ENCODE data around the gene APOBEC3B. TPM values are rescaled to one million over a fixed set of nuclear protein-coding genes. Genes with fewer than 3 reads are reported as not detected.

The APOBEC3B gene
- total and polyA plus RNA-seq, 9 of the 15 experiments (the other 6 are each of a cell fraction or from before 2014, with no cell fraction given) = 5.9 to 166 (median 43.2) TPM

GRCh38 chr22:38963872-38964271, 18.3 kb upstream of the APOBEC3B start:
- H3K9me3 ChIP-seq (replicated peaks; ENCODE audit: control insufficient read depth, insufficient read depth, low read depth, low read length) = no peaks in the 10 kb centered on the region
- no peaks in the 10 kb centered on the region for H3K9me1 ChIP-seq (ENCODE audit: control insufficient read depth, insufficient read depth, low read length)
- H3K9ac ChIP-seq (ENCODE audit: insufficient read depth in 1 of 2, low read depth in 2 of 2, low read length in 2 of 2) = no peak overlapping the region
- H3K4me2 ChIP-seq (ENCODE audit: insufficient read depth, low read length) = no peak overlapping the region
- no peak overlapping the region for H3K4me3 ChIP-seq
- DNase-seq (ENCODE audit: extremely low read depth in 1 of 4, low spot score in 3 of 4) = peak in 3 of 4 experiments; percentile 23 to 52 (median 48)
- no peak overlapping the region for H3K27ac ChIP-seq (ENCODE audit: extremely low read depth, low read depth, low read length)
- WGBS (ENCODE audit: insufficient coverage, low coverage, missing lambda C conversion rate) = 10% methylated on average over 7 of the region's 9 CpGs
- TF ChIP-seq, protein P1, sequence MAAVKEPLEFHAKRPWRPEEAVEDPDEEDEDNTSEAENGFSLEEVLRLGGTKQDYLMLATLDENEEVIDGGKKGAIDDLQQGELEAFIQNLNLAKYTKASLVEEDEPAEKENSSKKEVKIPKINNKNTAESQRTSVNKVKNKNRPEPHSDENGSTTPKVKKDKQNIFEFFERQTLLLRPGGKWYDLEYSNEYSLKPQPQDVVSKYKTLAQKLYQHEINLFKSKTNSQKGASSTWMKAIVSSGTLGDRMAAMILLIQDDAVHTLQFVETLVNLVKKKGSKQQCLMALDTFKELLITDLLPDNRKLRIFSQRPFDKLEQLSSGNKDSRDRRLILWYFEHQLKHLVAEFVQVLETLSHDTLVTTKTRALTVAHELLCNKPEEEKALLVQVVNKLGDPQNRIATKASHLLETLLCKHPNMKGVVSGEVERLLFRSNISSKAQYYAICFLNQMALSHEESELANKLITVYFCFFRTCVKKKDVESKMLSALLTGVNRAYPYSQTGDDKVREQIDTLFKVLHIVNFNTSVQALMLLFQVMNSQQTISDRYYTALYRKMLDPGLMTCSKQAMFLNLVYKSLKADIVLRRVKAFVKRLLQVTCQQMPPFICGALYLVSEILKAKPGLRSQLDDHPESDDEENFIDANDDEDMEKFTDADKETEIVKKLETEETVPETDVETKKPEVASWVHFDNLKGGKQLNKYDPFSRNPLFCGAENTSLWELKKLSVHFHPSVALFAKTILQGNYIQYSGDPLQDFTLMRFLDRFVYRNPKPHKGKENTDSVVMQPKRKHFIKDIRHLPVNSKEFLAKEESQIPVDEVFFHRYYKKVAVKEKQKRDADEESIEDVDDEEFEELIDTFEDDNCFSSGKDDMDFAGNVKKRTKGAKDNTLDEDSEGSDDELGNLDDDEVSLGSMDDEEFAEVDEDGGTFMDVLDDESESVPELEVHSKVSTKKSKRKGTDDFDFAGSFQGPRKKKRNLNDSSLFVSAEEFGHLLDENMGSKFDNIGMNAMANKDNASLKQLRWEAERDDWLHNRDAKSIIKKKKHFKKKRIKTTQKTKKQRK (IDR thresholded peaks at IDR 0.05; ENCODE audit: borderline replicate concordance, low read depth, low read length) = no peak
- TF ChIP-seq ZNF766 (CRISPR knock-in tag; conservative IDR thresholded peaks at IDR 0.05) (0 out of 2 replicates have a peak, but pooled peaks have one; percentile 28), EGR1 (conservative IDR thresholded peaks at IDR 0.05) (0 out of 2 replicates have a peak, but pooled peaks have one; percentile 8), NRF1 (conservative IDR thresholded peaks at IDR 0.05 in 1 of 2, IDR thresholded peaks at IDR 0.05 in 1 of 2) (peak; percentile 31 to 34; a peak in 2 of 4 replicates)
- H3K36me3 ChIP-seq (ENCODE audit: control insufficient read depth, insufficient read depth, low read length) = no peaks in the 10 kb centered on the region
- peak; percentile 13; the same call in 1 of the 3 replicates for ATAC-seq
- peaks cover 10 to 37% of the 10 kb centered on the region in 2 experiments; a peak in 4 of 5 replicates for H3K4me1 ChIP-seq (replicated peaks in 1 of 2; ENCODE audit: control insufficient read depth in 2 of 2, insufficient read depth in 2 of 2, low read length in 2 of 2)
- BruUV-seq (replicated peaks) = no TSS peak
- ChIA-PET CTCF (ENCODE audit: low intra/inter-chr PET ratio) (no interaction called here), POLR2A (no interaction called here)
- H3K79me2 ChIP-seq (ENCODE audit: control insufficient read depth, insufficient read depth, low read length) = no peaks in the 10 kb centered on the region
- intact Hi-C loops (cut with micrococcal nuclease) (no loop called here), in situ Hi-C loops (cut with MboI) (no loop called here)
- no peak for FAIRE-seq
- peaks cover 0 to 21% of the 10 kb centered on the region in 2 experiments; a peak in 2 of 5 replicates for H3K27me3 ChIP-seq (ENCODE audit: control insufficient read depth in 2 of 2, insufficient read depth in 2 of 2, low read length in 2 of 2)
- no peaks in the 10 kb centered on the region for H4K20me1 ChIP-seq (replicated peaks; ENCODE audit: control insufficient read depth, insufficient read depth, low read length)
- no peak overlapping the region for H2AFZ ChIP-seq (ENCODE audit: low read depth, low read length)

All from K562 (cell line).